H1 (cell line): ENCODE results near the gene FAM193B. TPM values are rescaled to one million over a fixed set of nuclear protein-coding genes. Genes with fewer than 3 reads are reported as not detected.

Source experiments
- CTCF ChIA-PET: fragments of 300-600 bp; sonication (Branson Sonifier 250); formaldehyde crosslinking; loops from one replicate; lab custom pipeline; 2021; ENCODE audit not compliant: partially characterized antibody; lab: Charles Lee
- POLR2A ChIA-PET: fragments of 300-600 bp; sonication (Branson Sonifier 250); formaldehyde crosslinking; loops from one replicate; lab custom pipeline; 2021; ENCODE audit warnings: inconsistent platforms; ENCODE audit not compliant: partially characterized antibody; lab: Charles Lee
- DNase-seq, 2 experiments: peaks; one replicate each; pipeline versions ENCODE4 v3.0.0 to v3.0.0-alpha.2; 2010 to 2022; ENCODE audit warnings: low spot score in 2 of 2, low read depth in 1 of 2, mixed read lengths in 1 of 2
- FAIRE-seq: peaks from 2 replicates; lab custom pipeline; 2011; peaks lifted over from hg19 to GRCh38; lab: Jason Lieb, UNC
- H2AFZ ChIP-seq: 2 replicates; pipeline ENCODE4 v1.8.1; 2012; ENCODE audit warnings: low read length, inconsistent platforms
- H2AK5ac ChIP-seq: 2 replicates; pipeline ENCODE4 v1.6.1; 2013; ENCODE audit warnings: low read depth, low read length
- H2BK120ac ChIP-seq: replicated peaks from 2 replicates; pipeline ENCODE3; 2013; ENCODE audit warnings: low read depth, low read length, inconsistent platforms
- H2BK12ac ChIP-seq: 2 replicates; pipeline ENCODE4 v1.6.1; 2013; ENCODE audit warnings: low read depth, low read length
- H2BK15ac ChIP-seq: 2 replicates; pipeline ENCODE4 v1.6.1; 2013; ENCODE audit warnings: low read length
- H2BK20ac ChIP-seq: 2 replicates; pipeline ENCODE4 v1.6.1; 2013; ENCODE audit warnings: low read length
- H2BK5ac ChIP-seq: 2 replicates; pipeline ENCODE4 v1.6.1; 2013; ENCODE audit warnings: low read depth, low read length
- H3K14ac ChIP-seq: 2 replicates; pipeline ENCODE4 v1.6.1; 2013; ENCODE audit warnings: inconsistent platforms; ENCODE audit not compliant: insufficient read length
- H3K18ac ChIP-seq: 2 replicates; pipeline ENCODE4 v1.6.1; 2013; ENCODE audit warnings: low read length; ENCODE audit errors: extremely low read depth
- H3K23ac ChIP-seq: 2 replicates; pipeline ENCODE4 v1.6.1; 2013; ENCODE audit warnings: inconsistent platforms; ENCODE audit not compliant: insufficient read length
- H3K23me2 ChIP-seq: 2 replicates; pipeline ENCODE4 v1.6.1; 2013; ENCODE audit warnings: low read depth, low read length
- H3K27ac ChIP-seq: 2 replicates; pipeline ENCODE4 v1.6.1; 2011; ENCODE audit warnings: low read depth, low read length, inconsistent platforms
- H3K27me3 ChIP-seq, 4 experiments: replicated peaks in 1 of 4; 1 replicate in 1 of 4; 2 replicates in 3 of 4; pipeline versions ENCODE4 v1.6.1 to v1.8.1; 2011 to 2013; ENCODE audit warnings: low read length in 3 of 4, mild to moderate bottlenecking in 3 of 4, inconsistent platforms in 2 of 4, mixed read lengths in 2 of 4, moderate library complexity in 1 of 4; ENCODE audit not compliant: control insufficient read depth in 3 of 4, insufficient read depth in 3 of 4; ENCODE audit errors: extremely low read depth in 1 of 4
- H3K36me3 ChIP-seq, 4 experiments: 2 replicates each; pipeline versions ENCODE4 v1.6.1 to v1.8.1; 2011 to 2013; ENCODE audit warnings: mild to moderate bottlenecking in 4 of 4, low read length in 3 of 4, moderate library complexity in 2 of 4, control low read depth in 1 of 4, inconsistent platforms in 1 of 4; ENCODE audit not compliant: insufficient read depth in 4 of 4, control insufficient read depth in 2 of 4
- H3K4ac ChIP-seq: replicated peaks from 2 replicates; pipeline ENCODE3; 2013; ENCODE audit warnings: low read length, low read depth, mixed read lengths, inconsistent platforms; ENCODE audit not compliant: insufficient read length
- H3K4me1 ChIP-seq, 4 experiments: replicated peaks in 1 of 4; 1 replicate in 1 of 4; 2 replicates in 3 of 4; pipeline versions ENCODE4 v1.6.1 to v1.8.1; 2011 to 2013; ENCODE audit warnings: low read length in 3 of 4, inconsistent platforms in 2 of 4, mixed read lengths in 1 of 4; ENCODE audit not compliant: insufficient read depth in 4 of 4, control insufficient read depth in 3 of 4
- H3K4me2 ChIP-seq, 2 experiments: 2 replicates each; pipeline versions ENCODE4 v1.6.1 to v1.8.1; 2011 to 2013; ENCODE audit warnings: low read depth in 2 of 2, low read length in 2 of 2, control low read depth in 1 of 2, inconsistent platforms in 1 of 2, mild to moderate bottlenecking in 1 of 2; ENCODE audit not compliant: insufficient read depth in 1 of 2
- H3K4me3 ChIP-seq, 4 experiments: fragments of 200-600, 300-600 bp in 1 of 4; sonication (generic), shearing (Covaris generic), sonication (Bioruptor Twin) in 1 of 4; 2 replicates each; pipeline versions ENCODE4 v1.5.1 to v1.8.1; 2011 to 2016; ENCODE audit warnings: low read length in 4 of 4, low read depth in 3 of 4, control low read depth in 2 of 4, inconsistent platforms in 2 of 4, mild to moderate bottlenecking in 2 of 4, mixed read lengths in 1 of 4, moderate library complexity in 1 of 4; ENCODE audit not compliant: insufficient read depth in 2 of 4; ENCODE audit errors: extremely low read depth in 1 of 4
- H3K56ac ChIP-seq: replicated peaks from 2 replicates; pipeline ENCODE3; 2013; ENCODE audit warnings: low read depth, mild to moderate bottlenecking, mixed read lengths, low read length, inconsistent platforms; ENCODE audit not compliant: insufficient read length
- H3K79me1 ChIP-seq: 2 replicates; pipeline ENCODE4 v1.6.1; 2013; ENCODE audit warnings: low read depth, low read length, control low read depth
- H3K79me2 ChIP-seq, 2 experiments: 2 replicates each; pipeline versions ENCODE4 v1.6.1 to v1.8.1; 2012 to 2013; ENCODE audit warnings: low read length in 2 of 2, mild to moderate bottlenecking in 2 of 2, inconsistent platforms in 1 of 2; ENCODE audit not compliant: insufficient read depth in 2 of 2, control insufficient read depth in 1 of 2
- H3K9ac ChIP-seq, 4 experiments: replicated peaks in 1 of 4; 1 replicate in 1 of 4; 2 replicates in 3 of 4; pipeline versions ENCODE4 v1.6.1 to v1.8.1; 2011 to 2013; ENCODE audit warnings: low read depth in 3 of 4, low read length in 3 of 4, control low read depth in 2 of 4, mild to moderate bottlenecking in 2 of 4, moderate library complexity in 2 of 4, inconsistent platforms in 1 of 4; ENCODE audit errors: extremely low read depth in 1 of 4
- H3K9me3 ChIP-seq, 2 experiments: 2 replicates each; pipeline versions ENCODE4 v1.6.1 to v1.8.1; 2012 to 2013; ENCODE audit warnings: mild to moderate bottlenecking in 2 of 2, moderate library complexity in 2 of 2, control low read depth in 1 of 2, inconsistent platforms in 1 of 2, low read depth in 1 of 2, low read length in 1 of 2, mixed read lengths in 1 of 2; ENCODE audit not compliant: insufficient read depth in 2 of 2
- H4K20me1 ChIP-seq, 2 experiments: replicated peaks in 1 of 2; 2 replicates each; pipeline versions ENCODE3 to v1.8.1; 2011 to 2013; ENCODE audit warnings: inconsistent platforms in 2 of 2, low read length in 2 of 2, mild to moderate bottlenecking in 1 of 2; ENCODE audit not compliant: insufficient read depth in 2 of 2, control insufficient read depth in 1 of 2
- H4K5ac ChIP-seq: 2 replicates; pipeline ENCODE4 v1.6.1; 2013; ENCODE audit warnings: low read length, low read depth, mixed read lengths, inconsistent platforms; ENCODE audit not compliant: insufficient read length
- H4K8ac ChIP-seq: 2 replicates; pipeline ENCODE4 v1.8.0; 2013; ENCODE audit warnings: mild to moderate bottlenecking, moderate library complexity, low read length, inconsistent platforms; ENCODE audit not compliant: insufficient read depth; ENCODE audit errors: extremely low read depth
- H4K91ac ChIP-seq: replicated peaks from 2 replicates; pipeline ENCODE3; 2013; ENCODE audit warnings: low read length, mixed read lengths, inconsistent platforms; ENCODE audit not compliant: insufficient read length
- CEBPB ChIP-seq: IDR thresholded peaks from 2 replicates; pipeline ENCODE4 v1.6.1; 2012; ENCODE audit warnings: low read depth, low read length
- CTBP2 ChIP-seq: IDR thresholded peaks from 2 replicates; pipeline ENCODE4 v1.7.0; 2011; ENCODE audit warnings: borderline replicate concordance, mild to moderate bottlenecking, moderate library complexity, mixed read lengths, low read length; ENCODE audit not compliant: insufficient read depth, insufficient read length
- CTCF ChIP-seq, 3 experiments: IDR thresholded peaks; 1 replicate in 2 of 3; 2 replicates in 1 of 3; pipeline versions ENCODE4 v1.5.1 to v1.6.1; 2011; ENCODE audit warnings: low read length in 3 of 3, mild to moderate bottlenecking in 3 of 3, inconsistent platforms in 2 of 3, low read depth in 1 of 3, moderate library complexity in 1 of 3; ENCODE audit not compliant: insufficient read depth in 1 of 3; ENCODE audit errors: control extremely low read depth in 1 of 3
- JUN ChIP-seq: IDR thresholded peaks from 2 replicates; pipeline ENCODE4 v1.6.1; 2011; ENCODE audit warnings: low read depth, mild to moderate bottlenecking, improper control_type of control experiment, low read length
- POLR2AphosphoS5 ChIP-seq: IDR thresholded peaks from 2 replicates; pipeline ENCODE4 v1.6.1; 2011; ENCODE audit warnings: low read depth, low read length
- RAD21 ChIP-seq, 2 experiments: IDR thresholded peaks in 1 of 2; conservative IDR thresholded peaks in 1 of 2; 2 replicates each; pipeline ENCODE4 v1.6.1; 2011; ENCODE audit warnings: low read depth in 2 of 2, low read length in 2 of 2, improper control_type of control experiment in 1 of 2, inconsistent platforms in 1 of 2, mild to moderate bottlenecking in 1 of 2, moderate library complexity in 1 of 2
- RBBP5 ChIP-seq: IDR thresholded peaks from 2 replicates; pipeline ENCODE4 v1.7.1; 2012; ENCODE audit warnings: low read depth, mild to moderate bottlenecking, inconsistent platforms, low read length, moderate library complexity, borderline replicate concordance
- SIN3A ChIP-seq, 2 experiments: IDR thresholded peaks in 1 of 2; conservative IDR thresholded peaks in 1 of 2; 2 replicates each; pipeline ENCODE4 v1.6.1; 2011 to 2012; ENCODE audit warnings: low read length in 2 of 2, improper control_type of control experiment in 1 of 2, low read depth in 1 of 2, mild to moderate bottlenecking in 1 of 2
- SIX5 ChIP-seq: IDR thresholded peaks from 2 replicates; pipeline ENCODE4 v1.6.1; 2011; ENCODE audit warnings: mild to moderate bottlenecking, low read depth, low read length
- TAF1 ChIP-seq: IDR thresholded peaks from 2 replicates; pipeline ENCODE4 v1.6.1; 2011; ENCODE audit warnings: mild to moderate bottlenecking, low read depth, low read length
- TCF12 ChIP-seq: IDR thresholded peaks from 2 replicates; pipeline ENCODE4 v1.6.1; 2011; ENCODE audit warnings: low read depth, mild to moderate bottlenecking, low read length
- WGBS, 2 experiments: shearing (Covaris generic) in 1 of 2; methylation state at CpG; one replicate each; pipeline versions ENCODE4 v1.1.6 to v1.1.7; 2013 to 2015; ENCODE audit warnings: low lambda C conversion rate in 2 of 2, mixed read lengths in 2 of 2, inconsistent platforms in 1 of 2, low coverage in 1 of 2, missing lambda C conversion rate in 1 of 2; ENCODE audit not compliant: insufficient replicate concordance in 2 of 2, insufficient coverage in 1 of 2, insufficient read length in 1 of 2; ENCODE audit errors: extremely low coverage in 1 of 2, missing lambda C conversion rate in 1 of 2; 5-methylcytosine and 5-hydroxymethylcytosine counted together
- polyA plus RNA-seq, 7 experiments: library from polyadenylated mRNA; depleted of rRNA in 3 of 7; stranded (reverse) in 5 of 7; unstranded in 2 of 7; fragments of >200 nt in 5 of 7; fragments of 200-250 nt in 2 of 7; gene quantifications; 1 replicate in 5 of 7; 2 replicates in 1 of 7; 4 replicates in 1 of 7; pipeline versions ENCODE4 v1.2.1 to v1.2.3, GENCODE V29; 2011 to 2013; ENCODE audit warnings: missing spikeins in 2 of 7, mixed read lengths in 2 of 7
- total RNA-seq: library from RNA; stranded (reverse); fragmentation: NEBNext Ultra II Directional; extraction: Animal tissue kit (Norgen Biotek cat#: 25700); gene quantifications from 2 replicates; pipeline ENCODE4 v1.2.1, GENCODE V29; 2021

The FAM193B gene
- total and polyA plus RNA-seq, 2 of the 8 experiments (the other 6 are each of a cell fraction or from before 2014, with no cell fraction given) = 49.9 to 69.8 TPM

- Histone ChIP-seq H2BK15ac (no peak overlapping the region), H2BK20ac (no peak overlapping the region), H3K4me1 (no peaks in the 10 kb centered on the region), H3K14ac (no peak overlapping the region), H3K4ac (no peak overlapping the region), H3K9me3 (no peaks in the 10 kb centered on the region), H3K9ac (no peak overlapping the region), H2BK5ac (no peak overlapping the region), H3K79me2 (no peaks in the 10 kb centered on the region; a peak in 1 of 4 replicates), H3K56ac (no peak overlapping the region), H2AK5ac (no peak overlapping the region), H2AFZ (no peak overlapping the region), H3K23me2 (no peaks in the 10 kb centered on the region), H3K79me1 (peaks cover 9% of the 10 kb centered on the region), H3K36me3 (peaks cover 27 to 73% (median 43%) of the 10 kb centered on the region in 4 experiments; a peak in 6 of 8 replicates), H3K18ac (no peak overlapping the region), H4K20me1 (peaks cover 9 to 14% of the 10 kb centered on the region in 2 experiments), H3K4me3 (no peak overlapping the region), H3K4me2 (no peak overlapping the region), H2BK120ac (no peak overlapping the region), H4K5ac (no peak overlapping the region), H4K8ac (no peak overlapping the region), H4K91ac (no peak overlapping the region), H3K27ac (no peak overlapping the region), H3K27me3 (no peaks in the 10 kb centered on the region), H2BK12ac (no peak overlapping the region), H3K23ac (no peak overlapping the region)
- FAIRE-seq (no peak), DNase-seq (no peak)
- ChIA-PET CTCF (interaction anchor here (1.3 to 2.0 kb wide), 2 partner anchors 11 to 24 kb away, joined by 3 to 5 read pairs; no protein-coding TSS in a partner anchor), POLR2A (interaction anchor here (1.0 to 1.6 kb wide), 3 partner anchors 10 to 19 kb away, joined by 3 to 7 read pairs (median 4); no protein-coding TSS in a partner anchor)
- WGBS, 2 experiments = 85% methylated on average over 8 of the region's 8 CpGs; no CpG with 5 or more reads in 1 of the 2 experiments
- TF ChIP-seq RBBP5 (no peak), JUN (no peak), TCF12 (no peak), CEBPB (no peak), POLR2AphosphoS5 (no peak), CTBP2 (no peak), RAD21 (IDR thresholded peaks at IDR 0.05 in 1 of 2, conservative IDR thresholded peaks at IDR 0.05 in 1 of 2; ENCODE audit: low read depth in 2 of 2, low read length in 2 of 2) (no peak), SIN3A (conservative IDR thresholded peaks at IDR 0.05 in 1 of 2, IDR thresholded peaks at IDR 0.05 in 1 of 2; ENCODE audit: low read depth in 1 of 2, low read length in 2 of 2) (no peak), SIX5 (no peak), CTCF (IDR thresholded peaks at IDR 0.05; ENCODE audit: control extremely low read depth in 1 of 3, insufficient read depth in 1 of 3, low read depth in 1 of 3, low read length in 3 of 3) (no peak), TAF1 (no peak)
These were observed 26.8 kb downstream of the FAM193B start for GRCh38 chr5:177527595-177527994.
